Gastrocnemius medialis (tissue), 4 donors: ENCODE measurements around the gene COL3A1.

Source experiments
- CTCF ChIP-seq, 5 experiments: fragments of 450-650 bp in 3 of 5; fragments of 200-600 bp in 2 of 5; sonication (generic) in 2 of 5; IDR thresholded peaks in 4 of 5; conservative IDR thresholded peaks in 1 of 5; 1 replicate in 4 of 5; 2 replicates in 1 of 5; pipeline ENCODE4 v1.5.1; 2016 to 2019; ENCODE audit warnings: antibody characterized with exemption in 5 of 5, mild to moderate bottlenecking in 3 of 5, moderate library complexity in 3 of 5
- POLR2A ChIP-seq, 2 donors: fragments of 450-650 bp; IDR thresholded peaks; one replicate each; pipeline ENCODE4 v1.6.1; 2017; ENCODE audit warnings: antibody characterized with exemption in 2 of 2, mild to moderate bottlenecking in 2 of 2, moderate library complexity in 2 of 2

GRCh38 chr2:188970211-188970610 lies 4.0 kb upstream of the COL3A1 start:
- TF ChIP-seq CTCF (IDR thresholded peaks at IDR 0.05 in 4 of 5, conservative IDR thresholded peaks at IDR 0.05 in 1 of 5) = no peak
- no peak for TF ChIP-seq POLR2A (IDR thresholded peaks at IDR 0.05)
